H9 (cell line): ENCODE data around the gene MLLT6. TPM values are rescaled to one million over a fixed set of nuclear protein-coding genes. Genes with fewer than 3 reads are reported as not detected.

Experiments used
- DNase-seq: peaks from one replicate; pipeline ENCODE4 v3.0.0-alpha.2; 2017
- H2AFZ ChIP-seq: one replicate; pipeline ENCODE4 v1.6.1; 2013; ENCODE audit warnings: mild to moderate bottlenecking, low read length, control low read depth, moderate library complexity
- H2AK5ac ChIP-seq: 2 replicates; pipeline ENCODE4 v1.6.1; 2013; ENCODE audit warnings: low read length, control low read depth, mixed read lengths; ENCODE audit not compliant: insufficient read length
- H2BK120ac ChIP-seq: one replicate; pipeline ENCODE4 v1.6.1; 2013; ENCODE audit warnings: low read depth, mild to moderate bottlenecking, low read length, control low read depth, inconsistent platforms; ENCODE audit not compliant: poor library complexity, severe bottlenecking
- H2BK12ac ChIP-seq: 2 replicates; pipeline ENCODE4 v1.6.1; 2013; ENCODE audit warnings: low read length, control low read depth, mixed read lengths, low read depth; ENCODE audit not compliant: insufficient read length
- H2BK15ac ChIP-seq: 2 replicates; pipeline ENCODE4 v1.6.1; 2013; ENCODE audit warnings: low read depth, low read length, control low read depth
- H2BK20ac ChIP-seq: one replicate; pipeline ENCODE4 v1.6.1; 2013; ENCODE audit warnings: low read depth, mild to moderate bottlenecking, low read length, control low read depth, inconsistent platforms; ENCODE audit not compliant: poor library complexity, severe bottlenecking
- H2BK5ac ChIP-seq: 2 replicates; pipeline ENCODE4 v1.6.1; 2013; ENCODE audit warnings: low read length, control low read depth, mixed read lengths; ENCODE audit not compliant: insufficient read length
- H3K14ac ChIP-seq: 2 replicates; pipeline ENCODE4 v1.6.1; 2013; ENCODE audit warnings: low read length, control low read depth; ENCODE audit not compliant: insufficient read depth
- H3K18ac ChIP-seq: 2 replicates; pipeline ENCODE4 v1.6.1; 2013; ENCODE audit warnings: low read depth, mild to moderate bottlenecking, mixed read lengths, low read length, control low read depth; ENCODE audit not compliant: insufficient read length
- H3K23ac ChIP-seq: 2 replicates; pipeline ENCODE4 v1.6.1; 2013; ENCODE audit warnings: low read length, control low read depth, mixed read lengths, low read depth; ENCODE audit not compliant: insufficient read length
- H3K23me2 ChIP-seq: 2 replicates; pipeline ENCODE4 v1.6.1; 2013; ENCODE audit warnings: low read depth, mild to moderate bottlenecking, mixed read lengths, low read length, control low read depth; ENCODE audit not compliant: insufficient read length, poor library complexity, severe bottlenecking
- H3K27ac ChIP-seq: 2 replicates; pipeline ENCODE4 v1.5.1; 2013; ENCODE audit warnings: low read length, control low read depth, mixed read lengths, low read depth; ENCODE audit not compliant: insufficient read length
- H3K27me3 ChIP-seq: 2 replicates; pipeline ENCODE4 v1.6.1; 2013; ENCODE audit warnings: low read length, control low read depth, inconsistent platforms; ENCODE audit not compliant: insufficient read depth
- H3K4ac ChIP-seq: 2 replicates; pipeline ENCODE4 v1.6.1; 2013; ENCODE audit warnings: low read depth, mild to moderate bottlenecking, control low read depth, inconsistent platforms, low read length, moderate library complexity
- H3K4me1 ChIP-seq: 2 replicates; pipeline ENCODE4 v1.6.1; 2013; ENCODE audit warnings: low read length, control low read depth, inconsistent platforms; ENCODE audit not compliant: insufficient read depth
- H3K4me2 ChIP-seq: 2 replicates; pipeline ENCODE4 v1.6.1; 2013; ENCODE audit warnings: low read length, control low read depth, mixed read lengths; ENCODE audit not compliant: insufficient read length, insufficient read depth
- H3K56ac ChIP-seq: 2 replicates; pipeline ENCODE4 v1.6.1; 2013; ENCODE audit warnings: low read depth, mild to moderate bottlenecking, mixed read lengths, low read length, control low read depth; ENCODE audit not compliant: insufficient read length
- H3K79me1 ChIP-seq: 2 replicates; pipeline ENCODE4 v1.6.1; 2013; ENCODE audit warnings: low read depth, mild to moderate bottlenecking, moderate library complexity, low read length, control low read depth, inconsistent platforms; ENCODE audit not compliant: insufficient read depth, poor library complexity, severe bottlenecking
- H3K79me2 ChIP-seq: 2 replicates; pipeline ENCODE4 v1.6.1; 2013; ENCODE audit warnings: low read length, control low read depth, inconsistent platforms; ENCODE audit not compliant: insufficient read depth
- H3K9ac ChIP-seq: 2 replicates; pipeline ENCODE4 v1.6.1; 2013; ENCODE audit warnings: low read length, control low read depth, mixed read lengths; ENCODE audit not compliant: insufficient read length; ENCODE audit errors: extremely low read depth
- H3K9me3 ChIP-seq: one replicate; pipeline ENCODE4 v1.6.1; 2013; ENCODE audit warnings: low read depth, low read length, inconsistent platforms; ENCODE audit not compliant: control insufficient read depth
- H3T11ph ChIP-seq: one replicate; pipeline ENCODE4 v1.6.1; 2013; ENCODE audit warnings: mild to moderate bottlenecking, low read length, control low read depth, inconsistent platforms
- H4K20me1 ChIP-seq: one replicate; pipeline ENCODE4 v1.6.1; 2013; ENCODE audit not compliant: control insufficient read depth, insufficient read length, insufficient read depth
- H4K5ac ChIP-seq: 2 replicates; pipeline ENCODE4 v1.6.1; 2013; ENCODE audit warnings: low read depth, mild to moderate bottlenecking, mixed read lengths, low read length, control low read depth; ENCODE audit not compliant: insufficient read length
- H4K8ac ChIP-seq: replicated peaks from 2 replicates; pipeline ENCODE4 v1.6.1; 2013; ENCODE audit warnings: low read length, control low read depth, mixed read lengths, low read depth; ENCODE audit not compliant: insufficient read length
- H4K91ac ChIP-seq: 2 replicates; pipeline ENCODE4 v1.6.1; 2013; ENCODE audit warnings: low read depth, mild to moderate bottlenecking, moderate library complexity, mixed read lengths, low read length, control low read depth; ENCODE audit not compliant: insufficient read length
- H3K27ac Mint-ChIP-seq, 3 experiments: 2 replicates in 2 of 3; 3 replicates in 1 of 3; pipeline ENCODE4 v1.8.0; 2020 to 2021; ENCODE audit warnings: mixed read lengths in 3 of 3, mild to moderate bottlenecking in 1 of 3, moderate library complexity in 1 of 3
- H3K27me3 Mint-ChIP-seq: 2 replicates; pipeline ENCODE4 v1.8.0; 2021; ENCODE audit warnings: low read depth, mild to moderate bottlenecking, moderate library complexity, mixed read lengths
- H3K36me3 Mint-ChIP-seq, 3 experiments: 2 replicates in 2 of 3; 3 replicates in 1 of 3; pipeline ENCODE4 v1.8.0; 2020 to 2021; ENCODE audit warnings: low read depth in 3 of 3, mixed read lengths in 3 of 3; ENCODE audit not compliant: insufficient read depth in 1 of 3
- H3K4me1 Mint-ChIP-seq, 2 experiments: 2 replicates each; pipeline ENCODE4 v1.8.0; 2020; ENCODE audit warnings: mixed read lengths in 2 of 2
- H3K4me3 Mint-ChIP-seq, 2 experiments: 2 replicates in 1 of 2; 3 replicates in 1 of 2; pipeline ENCODE4 v1.8.0; 2020 to 2021; ENCODE audit warnings: mild to moderate bottlenecking in 2 of 2, mixed read lengths in 2 of 2, moderate library complexity in 1 of 2
- H3K9me3 Mint-ChIP-seq, 2 experiments: 2 replicates in 1 of 2; 3 replicates in 1 of 2; pipeline ENCODE4 v1.8.0; 2020; ENCODE audit warnings: mild to moderate bottlenecking in 2 of 2, mixed read lengths in 2 of 2, moderate library complexity in 1 of 2
- WGBS: extraction: QIAGEN DNeasy Blood & Tissue Kit; methylation state at CpG from one replicate; pipeline ENCODE4 v1.1.7; 2013; ENCODE audit warnings: missing lambda C conversion rate, low lambda C conversion rate, mixed read lengths; ENCODE audit not compliant: insufficient read length; ENCODE audit errors: extremely low coverage; 5-methylcytosine and 5-hydroxymethylcytosine counted together
- total RNA-seq: library from RNA; stranded (reverse); gene quantifications from 2 replicates; pipeline ENCODE4 v1.2.1, GENCODE V29; 2021
- TF ChIP-seq, protein P1 (sequence below): fragments of 200-600 bp; sonication (generic); conservative IDR thresholded peaks from 3 replicates; pipeline ENCODE4 v1.8.0; 2021; ENCODE audit warnings: antibody characterized with exemption, mild to moderate bottlenecking

MLLT6 gene
- total RNA-seq, 1 experiment from 2014 or later: 26.4 TPM

DNA sequence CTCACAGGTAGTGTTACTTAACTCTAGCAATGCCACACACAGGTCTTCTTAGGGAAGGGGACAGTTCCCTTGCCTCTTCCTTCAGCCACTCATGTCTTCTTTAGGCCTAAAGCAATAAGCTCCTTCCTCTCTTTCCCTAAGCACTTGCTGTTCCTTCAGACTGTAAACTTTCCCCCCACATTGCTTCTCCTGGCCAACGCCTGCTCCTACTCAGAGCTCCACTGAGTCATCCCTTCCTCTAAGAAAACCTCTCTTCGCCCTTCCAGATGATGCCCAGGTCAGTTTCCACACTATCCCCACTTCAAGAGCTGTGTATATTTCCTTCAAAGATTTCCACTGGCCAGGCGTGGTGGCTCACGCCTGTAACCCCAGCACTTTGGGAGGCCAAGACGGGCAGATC is 17.8 kb upstream of the MLLT6 start:
- Histone ChIP-seq H3K23me2 (no peaks in the 10 kb centered on the region), H4K91ac (no peak overlapping the region), H2BK120ac (no peak overlapping the region), H3K9me3 (no peaks in the 10 kb centered on the region), H3K4ac (no peak overlapping the region), H4K5ac (no peak overlapping the region), H3K79me2 (no peaks in the 10 kb centered on the region), H3K4me2 (no peak overlapping the region), H2BK5ac (no peak overlapping the region), H2AK5ac (no peak overlapping the region), H4K20me1 (no peaks in the 10 kb centered on the region), H3K9ac (no peak overlapping the region), H3K23ac (no peak overlapping the region), H3K4me1 (no peaks in the 10 kb centered on the region), H3K27me3 (no peaks in the 10 kb centered on the region; the same call in 1 of the 2 replicates), H3K79me1 (no peaks in the 10 kb centered on the region), H4K8ac (no peak overlapping the region), H2BK20ac (no peak overlapping the region), H3K18ac (no peak overlapping the region), H3T11ph (no peak overlapping the region), H2BK15ac (no peak overlapping the region), H2AFZ (no peak overlapping the region), H3K56ac (no peak overlapping the region), H3K27ac (no peak overlapping the region), H3K14ac (no peak overlapping the region), H2BK12ac (no peak overlapping the region)
- WGBS: no CpG with 5 or more reads among the region's 5 CpGs
- Mint-ChIP-seq H3K36me3 (no peaks in the 10 kb centered on the region), H3K9me3 (no peaks in the 10 kb centered on the region; a peak in 1 of 5 replicates), H3K4me1 (peaks cover 7 to 9% of the 10 kb centered on the region in 2 experiments), H3K4me3 (no peak overlapping the region; a peak in 1 of 5 replicates), H3K27me3 (peaks cover 69% of the 10 kb centered on the region), H3K27ac (peak overlapping the region in 1 of 3 experiments; percentile 1; a peak in 1 of 7 replicates)
- DNase-seq: no peak
- TF ChIP-seq, protein P1, sequence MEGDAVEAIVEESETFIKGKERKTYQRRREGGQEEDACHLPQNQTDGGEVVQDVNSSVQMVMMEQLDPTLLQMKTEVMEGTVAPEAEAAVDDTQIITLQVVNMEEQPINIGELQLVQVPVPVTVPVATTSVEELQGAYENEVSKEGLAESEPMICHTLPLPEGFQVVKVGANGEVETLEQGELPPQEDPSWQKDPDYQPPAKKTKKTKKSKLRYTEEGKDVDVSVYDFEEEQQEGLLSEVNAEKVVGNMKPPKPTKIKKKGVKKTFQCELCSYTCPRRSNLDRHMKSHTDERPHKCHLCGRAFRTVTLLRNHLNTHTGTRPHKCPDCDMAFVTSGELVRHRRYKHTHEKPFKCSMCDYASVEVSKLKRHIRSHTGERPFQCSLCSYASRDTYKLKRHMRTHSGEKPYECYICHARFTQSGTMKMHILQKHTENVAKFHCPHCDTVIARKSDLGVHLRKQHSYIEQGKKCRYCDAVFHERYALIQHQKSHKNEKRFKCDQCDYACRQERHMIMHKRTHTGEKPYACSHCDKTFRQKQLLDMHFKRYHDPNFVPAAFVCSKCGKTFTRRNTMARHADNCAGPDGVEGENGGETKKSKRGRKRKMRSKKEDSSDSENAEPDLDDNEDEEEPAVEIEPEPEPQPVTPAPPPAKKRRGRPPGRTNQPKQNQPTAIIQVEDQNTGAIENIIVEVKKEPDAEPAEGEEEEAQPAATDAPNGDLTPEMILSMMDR: no peak
